Right lobe of liver (tissue), 4 donors: ENCODE results near the gene HDGFL2.

Experiments
- POLR2A ChIP-seq: fragments of 450-650 bp; IDR thresholded peaks from one replicate; pipeline ENCODE4 v1.6.1; 2017; ENCODE audit warnings: antibody characterized with exemption, mild to moderate bottlenecking
- TF ChIP-seq, protein P1 (sequence below), 4 donors: fragments of 200-600 bp in 3 of 4; fragments of 450-650 bp in 1 of 4; IDR thresholded peaks; one replicate each; pipeline versions ENCODE4 v1.5.1 to v1.8.0; 2016 to 2022; ENCODE audit warnings: antibody characterized with exemption in 4 of 4, mild to moderate bottlenecking in 2 of 4
- donor health status: DM: no; HTN: no; CAD: no.
- donor health status: DM: no; HTN: no; CAD: no.
- donor health status: DM: no; HTN: yes; CAD: no.

DNA sequence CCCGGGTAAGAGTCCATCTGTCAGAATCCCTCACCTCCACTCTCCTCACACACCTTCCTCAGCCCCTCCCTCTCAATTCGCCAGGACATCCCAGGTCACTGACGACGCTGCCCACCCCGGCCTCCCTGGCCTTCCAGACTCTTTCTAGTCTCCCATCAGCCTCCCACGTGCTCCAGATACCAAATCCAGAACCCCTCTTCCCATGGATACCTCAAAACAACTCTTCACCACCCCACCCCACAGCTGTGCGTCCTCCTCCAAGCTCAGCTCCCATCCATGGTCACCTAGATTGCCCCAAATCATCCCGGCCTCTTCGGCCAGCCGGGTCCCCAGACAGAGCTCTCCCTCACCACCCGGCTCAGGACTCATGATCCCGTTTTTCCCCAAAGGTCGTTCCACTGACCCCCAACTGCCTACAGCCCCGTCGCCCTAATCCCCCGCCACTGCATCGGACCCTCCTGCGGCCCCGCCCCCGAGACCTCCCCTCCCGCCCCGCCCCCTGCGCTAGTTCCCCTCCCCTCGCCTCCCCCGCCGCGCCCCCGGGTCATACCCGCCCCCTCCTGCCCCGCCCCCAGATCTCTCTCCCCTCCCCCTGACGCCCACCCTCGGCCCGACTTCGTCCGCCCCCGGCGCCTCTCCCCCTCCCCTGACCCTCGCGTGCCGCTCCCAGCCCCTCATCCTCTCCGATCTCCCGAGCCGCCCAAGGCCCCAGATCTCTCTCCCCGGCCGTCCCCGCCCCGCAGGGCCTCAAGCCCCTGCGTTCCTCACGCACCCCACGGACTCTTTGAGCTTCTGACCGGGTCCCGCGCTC is 15.0 kb upstream of the HDGFL2 start:
- TF ChIP-seq POLR2A: no peak
- TF ChIP-seq, protein P1, sequence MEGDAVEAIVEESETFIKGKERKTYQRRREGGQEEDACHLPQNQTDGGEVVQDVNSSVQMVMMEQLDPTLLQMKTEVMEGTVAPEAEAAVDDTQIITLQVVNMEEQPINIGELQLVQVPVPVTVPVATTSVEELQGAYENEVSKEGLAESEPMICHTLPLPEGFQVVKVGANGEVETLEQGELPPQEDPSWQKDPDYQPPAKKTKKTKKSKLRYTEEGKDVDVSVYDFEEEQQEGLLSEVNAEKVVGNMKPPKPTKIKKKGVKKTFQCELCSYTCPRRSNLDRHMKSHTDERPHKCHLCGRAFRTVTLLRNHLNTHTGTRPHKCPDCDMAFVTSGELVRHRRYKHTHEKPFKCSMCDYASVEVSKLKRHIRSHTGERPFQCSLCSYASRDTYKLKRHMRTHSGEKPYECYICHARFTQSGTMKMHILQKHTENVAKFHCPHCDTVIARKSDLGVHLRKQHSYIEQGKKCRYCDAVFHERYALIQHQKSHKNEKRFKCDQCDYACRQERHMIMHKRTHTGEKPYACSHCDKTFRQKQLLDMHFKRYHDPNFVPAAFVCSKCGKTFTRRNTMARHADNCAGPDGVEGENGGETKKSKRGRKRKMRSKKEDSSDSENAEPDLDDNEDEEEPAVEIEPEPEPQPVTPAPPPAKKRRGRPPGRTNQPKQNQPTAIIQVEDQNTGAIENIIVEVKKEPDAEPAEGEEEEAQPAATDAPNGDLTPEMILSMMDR (IDR thresholded peaks at IDR 0.05): no peak
